HFF-Myc (cell line): ENCODE data around the gene AKAP6.

Experiments used
- DNase-seq: peaks from one replicate; pipeline ENCODE4 v3.0.0-alpha.2; 2011; ENCODE audit warnings: low read depth; ENCODE audit errors: extremely low read depth
- H3K4me3 ChIP-seq: replicated peaks from 2 replicates; pipeline ENCODE4 v1.5.1; 2011; ENCODE audit warnings: low read depth, mild to moderate bottlenecking, control low read depth, low read length
- TF ChIP-seq, protein P1 (sequence below): IDR thresholded peaks from 2 replicates; pipeline ENCODE4 v1.5.1; 2012; ENCODE audit warnings: mild to moderate bottlenecking, low read depth, low read length, control low read depth; ENCODE audit errors: missing control alignments

Gene AKAP6

DNA sequence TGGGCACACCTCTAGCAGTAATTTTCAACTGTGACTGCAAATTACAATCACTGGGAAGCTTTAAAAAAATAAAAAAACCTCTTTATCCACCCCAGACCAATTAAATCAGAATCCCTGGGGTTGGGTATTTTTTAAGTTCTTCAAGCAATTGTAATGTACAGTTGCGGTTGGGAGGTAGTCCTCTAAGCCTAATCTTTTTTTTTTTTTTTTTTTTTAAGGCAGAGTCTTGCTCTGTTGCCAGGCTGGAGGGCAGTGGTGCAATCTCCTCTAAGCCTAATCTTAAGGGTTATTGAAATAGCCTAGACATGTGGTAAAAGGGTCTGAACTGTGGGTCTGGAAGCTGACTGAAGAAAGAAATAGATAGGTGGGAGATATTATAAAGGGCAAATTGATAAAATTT is 230.5 kb downstream of the AKAP6 start:
- DNase-seq, result no peak
- TF ChIP-seq, protein P1, sequence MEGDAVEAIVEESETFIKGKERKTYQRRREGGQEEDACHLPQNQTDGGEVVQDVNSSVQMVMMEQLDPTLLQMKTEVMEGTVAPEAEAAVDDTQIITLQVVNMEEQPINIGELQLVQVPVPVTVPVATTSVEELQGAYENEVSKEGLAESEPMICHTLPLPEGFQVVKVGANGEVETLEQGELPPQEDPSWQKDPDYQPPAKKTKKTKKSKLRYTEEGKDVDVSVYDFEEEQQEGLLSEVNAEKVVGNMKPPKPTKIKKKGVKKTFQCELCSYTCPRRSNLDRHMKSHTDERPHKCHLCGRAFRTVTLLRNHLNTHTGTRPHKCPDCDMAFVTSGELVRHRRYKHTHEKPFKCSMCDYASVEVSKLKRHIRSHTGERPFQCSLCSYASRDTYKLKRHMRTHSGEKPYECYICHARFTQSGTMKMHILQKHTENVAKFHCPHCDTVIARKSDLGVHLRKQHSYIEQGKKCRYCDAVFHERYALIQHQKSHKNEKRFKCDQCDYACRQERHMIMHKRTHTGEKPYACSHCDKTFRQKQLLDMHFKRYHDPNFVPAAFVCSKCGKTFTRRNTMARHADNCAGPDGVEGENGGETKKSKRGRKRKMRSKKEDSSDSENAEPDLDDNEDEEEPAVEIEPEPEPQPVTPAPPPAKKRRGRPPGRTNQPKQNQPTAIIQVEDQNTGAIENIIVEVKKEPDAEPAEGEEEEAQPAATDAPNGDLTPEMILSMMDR, result no peak
- H3K4me3 ChIP-seq, result no peak overlapping the region

DNA sequence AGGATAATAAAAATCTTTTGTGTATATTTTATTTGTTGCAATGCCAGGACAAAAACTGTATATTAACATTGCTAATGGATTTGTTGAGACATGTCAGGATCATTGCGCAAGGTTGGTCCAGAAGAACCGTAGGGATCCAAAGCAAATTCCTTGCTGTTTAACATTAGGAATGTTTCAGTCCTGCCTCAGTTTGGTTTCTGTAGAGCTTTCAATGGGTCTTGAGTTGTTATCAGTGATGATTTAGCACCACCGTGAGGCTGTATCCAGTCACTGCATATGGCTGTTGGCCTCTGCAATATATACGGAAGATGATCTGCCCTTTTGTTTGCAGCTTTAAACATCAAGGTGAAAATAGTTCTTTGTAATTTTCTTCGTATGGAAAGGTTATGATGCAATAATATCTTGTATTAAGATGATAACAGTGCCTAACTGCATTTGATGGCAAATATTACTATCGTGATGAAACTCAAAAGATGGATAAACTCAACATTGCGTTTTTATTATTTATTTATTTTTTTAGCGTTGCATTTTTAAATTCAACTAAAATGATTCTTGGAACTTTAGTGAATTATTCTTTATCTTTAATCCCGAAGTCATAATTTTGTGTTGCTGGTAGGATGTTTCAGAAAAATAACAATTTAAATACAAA is 231.2 kb downstream of the AKAP6 start:
- DNase-seq, result peak; percentile 82
- TF ChIP-seq, protein P1, result peak; percentile 82
- H3K4me3 ChIP-seq, result no peak overlapping the region

DNA sequence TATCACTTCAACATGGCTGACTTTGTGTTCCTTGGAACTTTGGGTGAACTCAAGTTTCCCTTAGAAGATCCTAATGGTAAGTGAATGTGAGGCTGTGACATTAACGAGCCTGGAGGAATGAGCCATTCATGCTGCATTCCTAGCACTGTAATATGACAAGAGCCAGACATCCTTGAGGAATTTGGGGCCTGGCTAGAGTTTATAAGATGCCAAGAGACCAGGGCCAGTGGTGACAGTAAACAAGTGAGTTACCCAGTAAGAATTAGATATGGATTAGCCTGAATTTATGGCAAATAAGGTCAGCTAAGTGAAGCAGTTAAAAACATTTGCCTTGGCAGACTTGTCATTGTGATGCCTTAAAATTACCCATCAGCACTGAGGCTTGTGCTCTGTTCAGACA is 232.4 kb downstream of the AKAP6 start:
- TF ChIP-seq, protein P1, result no peak
- peak; percentile 44 for DNase-seq
- no peak overlapping the region for H3K4me3 ChIP-seq

DNA sequence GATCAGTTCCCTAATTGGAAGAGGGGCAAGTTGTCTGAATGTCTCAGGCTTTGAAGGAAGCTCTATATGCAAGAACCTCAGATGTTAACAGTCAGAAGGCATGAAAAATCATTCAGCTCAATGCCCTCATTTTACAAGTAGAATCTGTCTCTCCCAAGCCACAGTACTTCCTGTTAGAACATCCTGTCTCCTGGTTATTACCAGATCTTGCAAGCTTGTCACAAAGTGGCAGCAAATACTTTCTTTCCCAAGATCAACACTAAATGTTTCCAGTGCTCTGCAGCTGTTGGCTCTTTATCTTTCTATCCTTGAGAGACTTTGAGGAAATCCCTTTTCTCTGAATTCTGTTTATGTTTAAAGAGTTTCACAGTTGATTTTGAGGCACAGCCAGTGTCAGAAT is 235.5 kb downstream of the AKAP6 start:
- no peak overlapping the region for H3K4me3 ChIP-seq
- no peak for DNase-seq
- TF ChIP-seq, protein P1, result no peak

DNA sequence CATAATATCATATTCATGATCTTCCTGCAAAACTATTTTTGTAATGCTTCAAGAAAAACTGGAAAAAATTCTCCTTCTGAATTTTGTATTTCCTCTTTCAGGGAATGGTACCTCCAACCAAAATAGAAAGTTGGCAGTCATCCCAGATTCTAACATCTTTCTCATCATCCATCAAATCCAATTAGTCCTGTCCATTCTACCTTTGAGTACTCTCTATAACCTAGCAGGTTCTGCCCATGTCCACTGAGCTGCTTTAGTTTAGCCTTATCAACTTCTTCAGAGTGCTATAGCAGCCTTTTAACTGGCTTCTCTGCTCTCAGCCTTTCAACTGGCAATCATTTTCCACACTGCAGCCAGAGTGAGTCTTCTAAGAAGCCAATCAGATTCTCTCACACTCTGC is 236.2 kb downstream of the AKAP6 start:
- no peak overlapping the region for H3K4me3 ChIP-seq
- DNase-seq, result no peak
- TF ChIP-seq, protein P1, result no peak

DNA sequence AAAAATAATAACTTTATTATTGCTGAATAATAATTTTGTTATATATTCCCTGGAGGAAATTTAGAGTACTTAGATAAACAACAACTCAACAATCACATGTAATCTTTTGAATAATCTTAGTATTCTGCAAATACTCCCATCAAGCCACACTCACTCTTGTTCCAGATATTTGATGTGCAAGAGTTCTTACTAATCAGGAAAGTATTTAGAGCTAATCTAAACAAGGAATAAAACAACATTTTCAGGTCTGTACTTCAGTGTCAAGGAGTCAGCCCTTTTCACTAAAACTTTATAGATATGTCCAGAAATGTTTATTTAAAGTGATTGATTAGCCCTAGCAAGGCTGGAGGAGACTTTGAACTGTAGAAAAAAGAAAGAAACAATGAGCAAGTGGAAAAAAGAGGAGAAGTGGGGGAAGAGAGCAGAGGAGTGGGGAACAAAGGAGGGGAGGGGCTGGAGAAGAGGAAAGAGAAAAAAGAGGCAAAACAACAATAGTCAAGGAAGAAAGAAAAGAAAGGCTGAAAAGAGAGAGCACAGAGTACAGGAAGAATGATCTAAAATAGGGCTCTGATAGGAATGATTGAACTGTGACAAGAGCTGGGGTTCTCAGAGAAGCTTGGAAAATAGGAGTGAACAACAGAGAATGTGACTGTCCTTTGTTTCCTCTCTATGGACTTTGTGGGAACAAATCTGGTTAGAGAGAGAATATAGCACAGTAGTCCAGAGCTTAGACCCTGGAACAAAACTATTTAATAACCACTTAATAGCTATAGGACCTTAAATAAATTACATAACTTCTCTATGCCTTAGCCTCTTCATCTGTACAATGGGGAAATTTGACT is 238.7 kb downstream of the AKAP6 start:
- no peak for DNase-seq
- no peak overlapping the region for H3K4me3 ChIP-seq
- TF ChIP-seq, protein P1, result no peak
